ENCODE measurements around the gene CBS.
"Not testable (repeated sequence)": the region's sequence is repeated elsewhere in the genome, so short reads cannot be mapped to it uniquely, and the experiment has no call there.

DNA sequence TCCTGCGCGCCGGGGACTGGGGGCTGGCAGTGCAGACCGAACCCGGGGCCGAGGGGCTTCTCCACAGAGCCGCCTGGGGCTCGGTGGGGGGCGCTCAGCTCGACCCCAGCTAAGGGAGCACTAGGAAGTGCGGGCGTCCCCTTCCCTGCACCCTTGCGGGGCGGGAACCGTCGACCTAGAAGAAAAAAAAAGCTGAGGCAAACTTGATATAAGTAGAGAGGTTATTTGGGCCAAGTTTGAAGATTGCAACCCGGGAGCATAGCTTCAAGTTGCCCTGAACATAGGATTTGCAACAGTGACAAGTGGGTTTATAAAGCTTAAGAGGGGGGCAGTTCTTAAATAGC, 32.1 kb upstream of the CBS start:
- TF ChIP-seq POLR2A (IDR thresholded peaks at IDR 0.05; ENCODE audit: low read length); GATA1 (IDR thresholded peaks at IDR 0.05; ENCODE audit: low read depth, low read length): not testable (repeated sequence)
